GM12873 (cell line): ENCODE results near the gene MYO9A.

Experiments used
- TF ChIP-seq, protein P1 (sequence below): IDR thresholded peaks from 2 replicates; pipeline ENCODE4 v1.5.1; 2012; ENCODE audit warnings: low read depth, mild to moderate bottlenecking, moderate library complexity, low read length, control low read depth; ENCODE audit not compliant: insufficient read depth; ENCODE audit errors: missing control alignments

MYO9A gene

DNA sequence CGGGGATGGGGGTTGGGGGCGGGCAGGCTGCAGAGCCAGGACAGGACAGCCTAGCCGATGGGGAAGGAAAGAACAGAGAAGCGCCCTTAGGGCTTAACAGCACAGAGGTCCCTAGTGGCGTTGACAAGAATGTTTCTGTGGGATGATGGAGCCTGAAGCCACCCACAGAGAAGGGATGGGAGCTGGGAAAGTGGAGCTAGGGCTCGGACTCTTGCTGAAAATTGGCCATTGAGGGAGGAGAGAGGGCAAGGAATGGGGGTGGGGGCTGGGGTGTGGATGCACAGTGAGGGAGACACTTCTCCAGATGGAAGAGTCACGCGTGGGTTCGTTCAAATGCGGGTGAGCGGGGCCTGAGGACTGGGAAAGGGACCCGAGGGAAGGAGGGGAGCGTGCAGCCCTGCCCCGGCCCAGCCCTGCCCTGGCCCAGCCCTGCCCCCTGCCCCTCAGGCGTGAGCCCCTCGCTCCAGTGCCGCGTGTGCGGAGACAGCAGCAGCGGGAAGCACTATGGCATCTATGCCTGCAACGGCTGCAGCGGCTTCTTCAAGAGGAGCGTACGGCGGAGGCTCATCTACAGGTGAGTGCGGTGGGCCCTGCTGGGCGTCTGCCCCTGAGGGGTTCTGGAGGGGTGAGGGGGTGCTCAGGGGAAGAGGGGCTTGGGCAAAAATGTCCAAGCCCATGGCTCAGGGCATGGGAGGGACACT, 306.8 kb downstream of the MYO9A start:
- TF ChIP-seq, protein P1, sequence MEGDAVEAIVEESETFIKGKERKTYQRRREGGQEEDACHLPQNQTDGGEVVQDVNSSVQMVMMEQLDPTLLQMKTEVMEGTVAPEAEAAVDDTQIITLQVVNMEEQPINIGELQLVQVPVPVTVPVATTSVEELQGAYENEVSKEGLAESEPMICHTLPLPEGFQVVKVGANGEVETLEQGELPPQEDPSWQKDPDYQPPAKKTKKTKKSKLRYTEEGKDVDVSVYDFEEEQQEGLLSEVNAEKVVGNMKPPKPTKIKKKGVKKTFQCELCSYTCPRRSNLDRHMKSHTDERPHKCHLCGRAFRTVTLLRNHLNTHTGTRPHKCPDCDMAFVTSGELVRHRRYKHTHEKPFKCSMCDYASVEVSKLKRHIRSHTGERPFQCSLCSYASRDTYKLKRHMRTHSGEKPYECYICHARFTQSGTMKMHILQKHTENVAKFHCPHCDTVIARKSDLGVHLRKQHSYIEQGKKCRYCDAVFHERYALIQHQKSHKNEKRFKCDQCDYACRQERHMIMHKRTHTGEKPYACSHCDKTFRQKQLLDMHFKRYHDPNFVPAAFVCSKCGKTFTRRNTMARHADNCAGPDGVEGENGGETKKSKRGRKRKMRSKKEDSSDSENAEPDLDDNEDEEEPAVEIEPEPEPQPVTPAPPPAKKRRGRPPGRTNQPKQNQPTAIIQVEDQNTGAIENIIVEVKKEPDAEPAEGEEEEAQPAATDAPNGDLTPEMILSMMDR: no peak

DNA sequence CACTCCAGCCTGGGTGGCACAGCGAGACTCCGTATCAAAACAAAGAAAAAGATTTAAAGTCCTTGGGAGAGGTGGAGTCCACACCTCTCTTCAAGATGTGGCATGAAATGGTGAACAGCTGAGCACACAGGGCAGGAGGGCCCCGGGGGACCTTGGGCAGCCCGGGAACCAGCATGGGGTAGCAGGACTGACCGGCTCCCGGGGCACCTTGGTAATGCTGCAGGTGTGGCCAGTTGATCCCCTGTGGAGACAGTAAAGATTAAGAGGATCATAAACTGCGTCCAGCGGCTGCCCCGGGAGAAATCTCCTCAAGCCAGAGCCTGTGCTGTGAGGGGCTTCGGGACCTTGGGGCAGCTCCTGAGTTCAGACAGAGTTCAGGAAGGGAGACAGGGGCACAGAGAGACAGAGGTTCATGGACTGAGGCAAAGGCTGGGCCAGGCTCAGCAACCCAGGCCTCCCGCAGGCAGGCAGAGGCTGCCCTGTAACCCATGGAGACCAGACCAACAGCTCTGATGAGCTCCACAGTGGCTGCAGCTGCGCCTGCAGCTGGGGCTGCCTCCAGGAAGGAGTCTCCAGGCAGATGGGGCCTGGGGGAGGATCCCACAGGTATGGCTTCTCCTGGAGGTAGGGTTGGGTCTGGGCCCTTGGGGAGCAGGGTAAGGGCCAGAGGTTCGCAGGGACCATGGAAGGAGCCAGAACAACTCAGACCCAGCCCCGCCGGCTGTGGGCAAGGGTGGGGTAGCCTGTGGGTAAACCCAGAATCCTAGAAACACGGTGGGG, 307.5 kb downstream of the MYO9A start, which contains the start of gene NR2E3:
NR2E3 (plus strand) TSS at position 299 of the 780 bp plus-strand sequence; CDS start at position 489, 190 bp downstream.
- TF ChIP-seq, protein P1: no peak

DNA sequence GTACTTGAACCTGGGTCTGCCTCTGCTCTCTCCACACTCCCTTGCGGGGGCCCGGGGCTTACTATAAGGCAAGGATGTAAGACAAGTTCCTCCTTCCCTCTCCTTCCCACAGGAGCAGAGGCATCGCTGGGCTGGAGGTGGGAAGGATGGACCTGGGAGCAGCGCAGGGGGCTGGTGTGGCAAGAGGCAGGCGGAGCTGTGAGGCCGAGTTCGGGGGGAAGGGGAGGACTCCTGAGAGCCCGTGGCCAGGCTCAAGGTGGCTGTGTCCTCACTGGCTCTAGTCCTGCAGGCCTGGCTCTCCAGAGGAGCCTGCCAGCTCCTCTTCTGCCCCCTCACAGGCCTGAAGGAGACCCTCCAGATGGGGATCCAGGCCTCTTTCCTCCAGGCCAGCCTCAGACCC, 308.6 kb downstream of the MYO9A start:
- TF ChIP-seq, protein P1: no peak

DNA sequence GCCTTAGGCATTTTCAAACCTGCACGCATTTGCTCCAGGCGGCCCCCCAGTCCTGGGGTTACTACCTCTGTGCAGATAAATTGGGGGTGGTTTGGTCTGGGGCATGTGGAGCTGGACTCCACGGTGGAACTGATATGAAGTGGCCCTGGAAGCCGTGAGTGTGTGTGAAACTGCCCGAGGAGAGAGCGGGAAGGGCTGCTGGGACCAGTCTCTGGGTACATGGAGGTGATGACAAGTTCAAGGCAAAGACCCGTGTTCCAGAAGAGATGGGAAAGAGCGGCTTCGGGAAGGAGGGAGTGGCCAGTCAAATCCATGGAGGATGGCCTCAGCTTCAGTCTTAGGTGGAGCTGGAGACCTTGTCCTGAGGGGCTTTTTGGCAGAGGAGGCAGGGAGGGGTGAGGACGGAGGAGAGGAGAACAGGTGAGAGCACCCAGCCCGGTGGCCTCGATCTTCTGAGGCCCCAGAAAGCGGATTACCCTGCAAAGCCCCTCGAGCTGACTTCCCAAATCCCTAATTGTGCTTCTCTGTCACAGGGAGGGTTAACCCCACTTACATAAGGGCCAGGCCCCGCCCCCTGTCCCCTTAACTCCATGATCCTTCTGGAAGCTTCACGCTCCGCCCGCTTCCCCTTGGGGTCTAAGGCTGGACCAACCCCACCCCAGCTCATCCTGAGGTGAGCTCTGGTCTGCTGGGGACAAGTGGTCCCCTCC, 309.5 kb downstream of the MYO9A start:
- TF ChIP-seq, protein P1: no peak

DNA sequence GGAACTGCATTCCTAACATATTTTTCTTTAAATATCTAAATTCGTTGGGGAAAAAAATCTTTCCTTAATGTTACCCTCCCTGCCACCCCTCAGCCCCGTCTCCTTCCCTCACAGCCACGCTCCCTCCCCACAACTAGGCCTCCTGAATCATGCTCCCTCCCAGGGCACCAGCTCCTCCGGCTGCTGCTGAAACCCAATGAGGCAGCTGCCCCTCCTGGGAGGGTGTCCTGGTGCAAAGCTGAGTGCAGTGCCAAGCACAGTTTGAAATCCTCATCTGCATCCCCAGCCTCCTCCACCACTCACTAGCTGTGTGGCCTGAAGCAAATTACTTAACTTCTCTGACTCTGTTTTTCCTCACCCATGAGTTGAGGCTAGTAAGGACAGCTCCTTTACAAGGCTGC, 310.3 kb downstream of the MYO9A start:
- TF ChIP-seq, protein P1: no peak

DNA sequence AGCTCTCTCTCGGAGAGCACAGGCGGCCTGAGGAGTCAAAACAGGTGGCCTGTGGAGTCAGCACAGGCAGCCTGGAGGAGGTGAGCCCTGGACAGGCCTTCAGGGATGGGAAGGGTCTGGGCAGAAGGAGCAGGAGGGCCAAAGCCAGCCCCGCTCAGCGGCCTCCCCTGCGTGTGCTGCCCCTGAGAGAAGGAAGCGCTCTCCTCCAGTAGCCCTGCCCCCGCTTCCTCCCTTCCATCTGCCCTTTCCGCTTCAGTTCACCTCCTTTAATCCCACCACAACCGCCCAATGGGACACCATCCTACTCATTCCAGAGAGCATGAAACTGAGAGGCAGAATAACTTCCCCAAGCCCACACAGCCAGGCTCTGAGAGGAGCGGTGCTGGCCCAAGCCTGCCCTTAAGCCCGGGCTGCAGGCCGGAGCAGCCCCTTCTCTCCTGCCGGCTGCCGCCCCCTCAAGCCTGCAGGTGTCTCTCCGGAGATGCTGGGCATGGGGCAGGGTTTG, 310.8 kb downstream of the MYO9A start:
- TF ChIP-seq, protein P1: no peak
